OCI-LY7 (cell line): ENCODE results near the gene ALDH1B1. TPM values are rescaled to one million over a fixed set of nuclear protein-coding genes. Genes with fewer than 3 reads are reported as not detected.

Experiments used
- BruUV-seq: library from RNA; stranded (reverse); fragments of 400-500 nt; replicated peaks from 2 replicates; lab custom pipeline; 2021; lab: Mats Ljungman, UMichigan
- CTCF ChIA-PET: fragments of 300-600 bp; sonication (Branson Sonifier 250); formaldehyde crosslinking; loops from one replicate; lab custom pipeline; 2022; ENCODE audit warnings: antibody characterized with exemption; ENCODE audit not compliant: unreplicated experiment; lab: Charles Lee
- POLR2A ChIA-PET: fragments of 300-600 bp; sonication (Branson Sonifier 250); formaldehyde crosslinking; loops from one replicate; lab custom pipeline; 2022; ENCODE audit warnings: antibody characterized with exemption; lab: Charles Lee
- DNase-seq: peaks from one replicate; pipeline ENCODE4 v3.0.0-alpha.2; 2015; ENCODE audit warnings: low spot score
- H2AFZ ChIP-seq: fragments of 200-600 bp; sonication (generic), shearing (Covaris generic); 2 replicates; pipeline ENCODE4 v1.6.1; 2014; ENCODE audit warnings: mild to moderate bottlenecking, antibody characterized with exemption, low read length, moderate library complexity
- H3K27ac ChIP-seq: fragments of 200-600 bp; sonication (generic); 2 replicates; pipeline ENCODE4 v1.5.1; 2014; ENCODE audit warnings: mixed run types, low read depth, mild to moderate bottlenecking, moderate library complexity, low read length, inconsistent platforms; ENCODE audit not compliant: poor library complexity, severe bottlenecking
- H3K36me3 ChIP-seq: fragments of 200-600 bp; sonication (generic); 2 replicates; pipeline ENCODE4 v1.6.1; 2014; ENCODE audit warnings: mild to moderate bottlenecking, antibody characterized with exemption, low read length, moderate library complexity, mixed read lengths; ENCODE audit not compliant: insufficient read depth
- H3K4me1 ChIP-seq: fragments of 200-600 bp; sonication (generic); 2 replicates; pipeline ENCODE4 v1.5.1; 2014; ENCODE audit warnings: mild to moderate bottlenecking, low read length; ENCODE audit not compliant: insufficient read depth, poor library complexity, severe bottlenecking
- H3K4me2 ChIP-seq: fragments of 200-600 bp; sonication (generic); 2 replicates; pipeline ENCODE4 v1.6.1; 2014; ENCODE audit warnings: mild to moderate bottlenecking, low read length
- H3K4me3 ChIP-seq: fragments of 200-600 bp; sonication (generic); 2 replicates; pipeline ENCODE4 v1.5.1; 2014; ENCODE audit warnings: mild to moderate bottlenecking, low read depth, low read length; ENCODE audit not compliant: poor library complexity, severe bottlenecking
- H3K79me2 ChIP-seq: fragments of 200-600 bp; sonication (generic); 2 replicates; pipeline ENCODE4 v1.6.1; 2016; ENCODE audit warnings: low read depth, mild to moderate bottlenecking, low read length, moderate library complexity, mixed read lengths; ENCODE audit not compliant: insufficient read depth
- H3K9me2 ChIP-seq: fragments of 200-600 bp; sonication (generic); 2 replicates; pipeline ENCODE4 v1.6.1; 2016; ENCODE audit warnings: mild to moderate bottlenecking, low read length, mixed read lengths; ENCODE audit not compliant: insufficient read depth
- H3K9me3 ChIP-seq: fragments of 200-600 bp; sonication (generic); 2 replicates; pipeline ENCODE4 v1.6.1; 2014; ENCODE audit warnings: mild to moderate bottlenecking, mixed run types, low read length, mixed read lengths
- H4K20me1 ChIP-seq: fragments of 200-600 bp; sonication (generic); 2 replicates; pipeline ENCODE4 v1.6.1; 2014; ENCODE audit warnings: mild to moderate bottlenecking, antibody characterized with exemption, low read length, moderate library complexity, mixed read lengths; ENCODE audit not compliant: insufficient read depth
- CTCF ChIP-seq: fragments of 200-600 bp; sonication (generic); conservative IDR thresholded peaks from 2 replicates; pipeline ENCODE4 v1.5.1; 2014; ENCODE audit warnings: mild to moderate bottlenecking, antibody characterized with exemption, low read length, moderate library complexity, mixed read lengths
- EZH2phosphoT487 ChIP-seq: fragments of 200-600 bp; sonication (generic); IDR thresholded peaks from 2 replicates; pipeline ENCODE4 v1.6.1; 2018; ENCODE audit warnings: low read depth, borderline replicate concordance, mild to moderate bottlenecking, mixed run types, antibody characterized with exemption, low read length, moderate library complexity, mixed read lengths
- intact Hi-C: fragments of 100-400 bp; cut with micrococcal nuclease; formaldehyde crosslinking; loops from one replicate; pipeline ENCODE4 v1.10.0; 2022; ENCODE audit not compliant: unreplicated experiment
- total RNA-seq, 2 experiments: library from RNA; depleted of rRNA in 1 of 2; stranded (reverse); fragments of >200 nt in 1 of 2; shearing (Covaris generic) in 1 of 2; gene quantifications; 2 replicates each; pipeline ENCODE4 v1.2.3, GENCODE V29; 2014 to 2022

ALDH1B1 gene
- total RNA-seq, 2 experiments from 2014 or later: 0.32 to 8.6 TPM

DNA sequence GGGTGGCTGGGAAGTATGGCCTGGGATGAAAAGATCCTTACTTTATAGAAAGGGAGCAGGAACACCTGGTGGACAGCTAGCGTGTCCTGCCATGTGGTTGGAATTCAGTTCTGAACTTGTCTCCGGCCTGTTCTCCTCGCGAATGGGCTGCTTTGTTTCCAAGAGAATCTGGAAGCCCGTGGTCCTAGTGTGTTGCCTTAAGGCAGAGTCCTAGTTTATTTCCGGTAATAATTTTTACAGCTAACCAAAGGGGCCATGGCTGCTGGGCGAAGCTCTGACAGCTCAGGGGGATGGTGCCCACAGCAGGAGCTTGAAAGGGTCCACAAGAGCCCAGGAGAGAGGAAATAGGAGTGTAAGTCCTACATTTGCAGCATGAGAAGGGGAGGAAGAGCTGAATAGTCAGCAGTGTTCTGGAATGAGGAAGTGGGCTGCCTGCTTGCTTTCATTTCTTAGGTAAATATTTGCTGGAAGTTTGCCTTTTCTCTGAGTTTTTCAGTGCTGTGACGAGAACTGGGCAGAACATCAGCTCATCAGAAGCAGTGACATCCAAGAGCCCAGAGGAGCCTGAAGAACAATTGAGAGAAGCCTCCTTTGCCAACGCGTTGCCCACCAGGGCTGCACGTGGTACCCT is 44.8 kb downstream of the ALDH1B1 start:
- H3K4me1 ChIP-seq: no peaks in the 10 kb centered on the region
- no peaks in the 10 kb centered on the region for H3K9me2 ChIP-seq
- POLR2A ChIA-PET: interaction anchor here (0.6 kb wide), 1 partner anchor 29 kb away, joined by 4 read pairs; no protein-coding TSS in a partner anchor
- DNase-seq: no peak
- H3K27ac ChIP-seq: no peak overlapping the region
- intact Hi-C loops: no loop called here
- no peak overlapping the region for H3K4me3 ChIP-seq
- H3K36me3 ChIP-seq: no peaks in the 10 kb centered on the region
- no peak overlapping the region for H2AFZ ChIP-seq
- CTCF ChIA-PET: no interaction called here
- BruUV-seq: no TSS peak
- TF ChIP-seq CTCF (no peak), EZH2phosphoT487 (no peak)
- H3K4me2 ChIP-seq: no peak overlapping the region
- no peaks in the 10 kb centered on the region for H3K9me3 ChIP-seq
- no peaks in the 10 kb centered on the region for H3K79me2 ChIP-seq
- no peaks in the 10 kb centered on the region for H4K20me1 ChIP-seq

- no peak overlapping the region for H3K27ac ChIP-seq
- no peaks in the 10 kb centered on the region for H3K36me3 ChIP-seq
- POLR2A ChIA-PET: no interaction called here
- no peaks in the 10 kb centered on the region for H3K4me1 ChIP-seq
- H3K9me2 ChIP-seq: no peaks in the 10 kb centered on the region
- no peak overlapping the region for H2AFZ ChIP-seq
- no peaks in the 10 kb centered on the region for H3K9me3 ChIP-seq
- DNase-seq: no peak
- TF ChIP-seq EZH2phosphoT487 (no peak), CTCF (no peak)
- H3K79me2 ChIP-seq: no peaks in the 10 kb centered on the region
- no peak overlapping the region for H3K4me2 ChIP-seq
- no peak overlapping the region for H3K4me3 ChIP-seq
- no peaks in the 10 kb centered on the region for H4K20me1 ChIP-seq
- intact Hi-C loops: no loop called here
- CTCF ChIA-PET: no interaction called here
- no TSS peak for BruUV-seq
Observed at GRCh38 chr9:38439291-38439915, 46.9 kb downstream of the ALDH1B1 start.

GRCh38 chr9:38439916-38440301 is 47.4 kb downstream of the ALDH1B1 start:
- Histone ChIP-seq H3K4me3 (no peak overlapping the region), H3K9me3 (no peaks in the 10 kb centered on the region), H3K79me2 (no peaks in the 10 kb centered on the region), H4K20me1 (no peaks in the 10 kb centered on the region), H3K4me2 (no peak overlapping the region), H3K27ac (no peak overlapping the region), H3K4me1 (no peaks in the 10 kb centered on the region), H2AFZ (no peak overlapping the region), H3K36me3 (no peaks in the 10 kb centered on the region), H3K9me2 (no peaks in the 10 kb centered on the region)
- no peak for DNase-seq
- BruUV-seq: no TSS peak
- CTCF ChIA-PET: no interaction called here
- intact Hi-C loops: no loop called here
- POLR2A ChIA-PET: no interaction called here
- TF ChIP-seq CTCF: no peak
- no peak for TF ChIP-seq EZH2phosphoT487
